Ishikawa (cell line): ENCODE data around the gene MED16.
A peak's percentile ranks its signal among the peaks of the same experiment; 100 is the strongest.

ENCODE experiments used
- CEBPB ChIP-seq: IDR thresholded peaks from 2 replicates; pipeline ENCODE4 v1.6.1; 2012
- CREB1 ChIP-seq: IDR thresholded peaks from 2 replicates; pipeline ENCODE4 v1.6.1; 2012; ENCODE audit warnings: low read depth
- EGR1 ChIP-seq: IDR thresholded peaks from 2 replicates; pipeline ENCODE4 v1.6.1; 2012
- FOXM1 ChIP-seq: IDR thresholded peaks from 2 replicates; pipeline ENCODE4 v1.6.1; 2012; ENCODE audit warnings: low read depth, borderline replicate concordance
- NFIC ChIP-seq: IDR thresholded peaks from 2 replicates; pipeline ENCODE4 v1.6.1; 2012
- RAD21 ChIP-seq: IDR thresholded peaks from 2 replicates; pipeline ENCODE4 v1.6.1; 2012; ENCODE audit warnings: low read depth
- TAF1 ChIP-seq: IDR thresholded peaks from 2 replicates; pipeline ENCODE4 v1.6.1; 2012; ENCODE audit warnings: low read depth, mild to moderate bottlenecking
- TCF12 ChIP-seq: IDR thresholded peaks from 2 replicates; pipeline ENCODE4 v1.6.1; 2012; ENCODE audit warnings: low read depth
- TEAD4 ChIP-seq: IDR thresholded peaks from 2 replicates; pipeline ENCODE4 v1.6.1; 2012
- USF1 ChIP-seq: IDR thresholded peaks from 2 replicates; pipeline ENCODE4 v1.6.1; 2012
- YY1 ChIP-seq: IDR thresholded peaks from 2 replicates; pipeline ENCODE4 v1.6.1; 2012; ENCODE audit warnings: low read depth
- ZBTB7A ChIP-seq: IDR thresholded peaks from 2 replicates; pipeline ENCODE4 v1.6.1; 2012; ENCODE audit warnings: low read depth
- TF ChIP-seq, protein P1 (sequence below): IDR thresholded peaks from 2 replicates; pipeline ENCODE4 v1.6.1; 2012; ENCODE audit warnings: low read depth, mild to moderate bottlenecking
- TF ChIP-seq, protein P2 (sequence below): IDR thresholded peaks from 2 replicates; pipeline ENCODE4 v1.6.1; 2012

MED16 gene

DNA sequence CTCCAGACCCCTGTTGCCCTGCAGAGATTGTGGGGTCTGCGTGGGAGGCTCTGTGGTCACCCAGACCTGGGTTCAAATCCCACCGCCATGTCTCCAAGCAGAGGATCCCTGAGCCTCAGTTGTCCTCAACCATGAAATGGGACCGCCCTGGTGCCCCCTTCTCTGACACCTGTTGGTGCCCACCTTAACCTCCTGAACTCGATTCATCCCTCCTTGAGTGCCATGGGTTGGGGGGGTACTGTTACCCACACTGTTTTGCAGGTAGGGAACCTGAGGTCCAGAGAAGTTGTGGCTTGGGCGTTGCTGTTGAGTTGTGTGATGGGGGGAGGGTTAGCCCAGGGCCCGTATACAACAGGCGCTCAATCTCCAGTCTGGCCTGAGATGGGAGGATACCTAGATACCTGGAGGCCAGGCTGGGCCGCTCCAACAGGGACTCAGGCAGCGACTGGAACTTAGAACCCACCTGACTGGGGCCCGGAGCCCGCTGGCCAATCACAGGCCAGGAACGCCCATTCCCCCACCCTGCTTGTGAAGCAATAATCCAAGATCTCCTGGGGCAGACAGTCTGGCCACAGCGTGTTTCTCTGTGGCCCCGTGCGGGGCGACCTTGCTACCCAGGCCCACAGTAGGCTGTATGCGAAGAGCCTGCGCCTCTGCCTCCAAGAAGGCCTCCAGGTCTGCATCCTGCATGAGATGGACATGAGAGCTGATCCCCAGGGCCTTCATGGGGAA is 35.6 kb upstream of the MED16 start:
- no peak for TF ChIP-seq EGR1
- TF ChIP-seq CEBPB, result peak; percentile 92
- no peak for TF ChIP-seq YY1
- no peak for TF ChIP-seq TEAD4
- TF ChIP-seq, protein P1, sequence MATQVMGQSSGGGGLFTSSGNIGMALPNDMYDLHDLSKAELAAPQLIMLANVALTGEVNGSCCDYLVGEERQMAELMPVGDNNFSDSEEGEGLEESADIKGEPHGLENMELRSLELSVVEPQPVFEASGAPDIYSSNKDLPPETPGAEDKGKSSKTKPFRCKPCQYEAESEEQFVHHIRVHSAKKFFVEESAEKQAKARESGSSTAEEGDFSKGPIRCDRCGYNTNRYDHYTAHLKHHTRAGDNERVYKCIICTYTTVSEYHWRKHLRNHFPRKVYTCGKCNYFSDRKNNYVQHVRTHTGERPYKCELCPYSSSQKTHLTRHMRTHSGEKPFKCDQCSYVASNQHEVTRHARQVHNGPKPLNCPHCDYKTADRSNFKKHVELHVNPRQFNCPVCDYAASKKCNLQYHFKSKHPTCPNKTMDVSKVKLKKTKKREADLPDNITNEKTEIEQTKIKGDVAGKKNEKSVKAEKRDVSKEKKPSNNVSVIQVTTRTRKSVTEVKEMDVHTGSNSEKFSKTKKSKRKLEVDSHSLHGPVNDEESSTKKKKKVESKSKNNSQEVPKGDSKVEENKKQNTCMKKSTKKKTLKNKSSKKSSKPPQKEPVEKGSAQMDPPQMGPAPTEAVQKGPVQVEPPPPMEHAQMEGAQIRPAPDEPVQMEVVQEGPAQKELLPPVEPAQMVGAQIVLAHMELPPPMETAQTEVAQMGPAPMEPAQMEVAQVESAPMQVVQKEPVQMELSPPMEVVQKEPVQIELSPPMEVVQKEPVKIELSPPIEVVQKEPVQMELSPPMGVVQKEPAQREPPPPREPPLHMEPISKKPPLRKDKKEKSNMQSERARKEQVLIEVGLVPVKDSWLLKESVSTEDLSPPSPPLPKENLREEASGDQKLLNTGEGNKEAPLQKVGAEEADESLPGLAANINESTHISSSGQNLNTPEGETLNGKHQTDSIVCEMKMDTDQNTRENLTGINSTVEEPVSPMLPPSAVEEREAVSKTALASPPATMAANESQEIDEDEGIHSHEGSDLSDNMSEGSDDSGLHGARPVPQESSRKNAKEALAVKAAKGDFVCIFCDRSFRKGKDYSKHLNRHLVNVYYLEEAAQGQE, result no peak
- peak; percentile 64 for TF ChIP-seq USF1
- TF ChIP-seq ZBTB7A, result peak; percentile 54

- TF ChIP-seq, protein P1, result no peak
- TF ChIP-seq EGR1 (no peak), NFIC (no peak), CEBPB (no peak), FOXM1 (no peak), CREB1 (no peak)
- TF ChIP-seq, protein P2, sequence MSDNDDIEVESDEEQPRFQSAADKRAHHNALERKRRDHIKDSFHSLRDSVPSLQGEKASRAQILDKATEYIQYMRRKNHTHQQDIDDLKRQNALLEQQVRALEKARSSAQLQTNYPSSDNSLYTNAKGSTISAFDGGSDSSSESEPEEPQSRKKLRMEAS, result no peak
Measured at GRCh38 chr19:927780-928401, 34.9 kb upstream of the MED16 start.

DNA sequence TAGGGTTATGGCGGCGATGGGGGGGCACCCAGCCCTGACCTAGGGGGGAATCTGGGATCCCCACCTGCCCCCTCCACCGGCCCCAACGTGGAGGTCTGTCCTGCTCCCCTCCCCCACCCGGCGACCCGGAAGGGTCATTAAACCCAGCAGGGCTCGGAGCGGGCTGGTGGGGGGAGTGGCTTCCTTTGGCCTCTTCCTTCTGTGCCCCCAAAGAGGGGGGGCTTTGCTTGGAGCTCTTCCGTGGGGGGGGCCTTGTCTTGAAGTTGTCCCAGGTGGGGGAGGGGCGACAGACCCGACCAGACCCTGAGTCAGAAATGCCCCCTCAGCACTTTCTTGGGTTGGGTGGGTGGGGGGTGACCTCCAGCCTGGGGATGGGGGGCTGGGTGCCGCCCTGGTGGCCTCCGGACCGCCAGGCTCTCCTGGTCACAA is 34.4 kb upstream of the MED16 start:
- TF ChIP-seq CEBPB (no peak), ZBTB7A (0 out of 2 replicates have a peak, but pooled peaks have one; percentile 60)

GRCh38 chr19:926589-927350 is 33.8 kb upstream of the MED16 start:
- TF ChIP-seq TCF12, result peak; percentile 29; the same call in 1 of the 2 replicates
- no peak for TF ChIP-seq CREB1
- TF ChIP-seq CEBPB, result peak; percentile 32; the same call in 1 of the 2 replicates

GRCh38 chr19:926323-926588 is 33.3 kb upstream of the MED16 start:
- TF ChIP-seq, protein P1, result no peak
- TF ChIP-seq CEBPB, result no peak
- TF ChIP-seq ZBTB7A, result peak; percentile 87
- no peak for TF ChIP-seq FOXM1
- no peak for TF ChIP-seq NFIC

GRCh38 chr19:925526-926322 is 32.7 kb upstream of the MED16 start, which contains the start of gene ARID3A:
ARID3A (plus strand) TSS chr19:926035; CDS start chr19:929529, 3,494 bp downstream.
- TF ChIP-seq TEAD4 (peak; percentile 59), TCF12 (peak; percentile 51; the same call in 1 of the 2 replicates), EGR1 (peak; percentile 41; the same call in 1 of the 2 replicates), FOXM1 (no peak), TAF1 (peak; percentile 11; the same call in 1 of the 2 replicates), YY1 (no peak), RAD21 (no peak)
- TF ChIP-seq, protein P2, result 0 out of 2 replicates have a peak, but pooled peaks have one; percentile 14
